Measurements from ENCODE around the gene KIF14. TPM values are rescaled to one million over a fixed set of nuclear protein-coding genes. Genes with fewer than 3 reads are reported as not detected.
"Not testable (repeated sequence)": the region's sequence is repeated elsewhere in the genome, so short reads cannot be mapped to it uniquely, and the experiment has no call there.

KIF14 gene
- total RNA-seq, 2 donors from 2014 or later, result 8.7 to 18.5 TPM

- no peak overlapping the region for H3K4me3 Mint-ChIP-seq
- no peak for DNase-seq (ENCODE audit: low spot score)
- H3K36me3 Mint-ChIP-seq, result no peaks in the 10 kb centered on the region
- no peaks in the 10 kb centered on the region for H3K9me3 Mint-ChIP-seq
- peaks cover 0 to 2% of the 10 kb centered on the region in 2 donors for H3K27me3 Mint-ChIP-seq
- no peaks in the 10 kb centered on the region for H3K4me1 Mint-ChIP-seq (ENCODE audit: low read depth in 2 of 2)
- H3K27ac Mint-ChIP-seq, result peak overlapping the region in 1 of 2 donors; percentile 25
- ATAC-seq, result no peak
Measured at GRCh38 chr1:200546577-200546976, 74.0 kb downstream of the KIF14 start.

- Mint-ChIP-seq H3K4me3 (no peak overlapping the region), H3K9me3 (peaks cover 5% of the 10 kb centered on the region), H3K4me1 (ENCODE audit: low read depth in 2 of 2) (no peaks in the 10 kb centered on the region), H3K27ac (no peak overlapping the region), H3K27me3 (peaks cover 0 to 9% of the 10 kb centered on the region in 2 donors), H3K36me3 (no peaks in the 10 kb centered on the region)
- DNase-seq (ENCODE audit: low spot score) (no peak), ATAC-seq (no peak)
Measured at GRCh38 chr1:200542162-200542561, 78.4 kb downstream of the KIF14 start.

- H3K27ac Mint-ChIP-seq, result no peak overlapping the region
- H3K36me3 Mint-ChIP-seq, result no peaks in the 10 kb centered on the region
- H3K4me1 Mint-ChIP-seq (ENCODE audit: low read depth in 2 of 2), result no peaks in the 10 kb centered on the region
- no peak for DNase-seq (ENCODE audit: low spot score)
- H3K27me3 Mint-ChIP-seq, result peaks cover 0 to 9% of the 10 kb centered on the region in 2 donors
- H3K4me3 Mint-ChIP-seq, result no peak overlapping the region
- no peak for ATAC-seq
- peaks cover 5% of the 10 kb centered on the region for H3K9me3 Mint-ChIP-seq
Measured at GRCh38 chr1:200540281-200540680, 80.3 kb downstream of the KIF14 start.

- Mint-ChIP-seq H3K27me3 (peaks cover 0 to 9% of the 10 kb centered on the region in 2 donors), H3K36me3 (no peaks in the 10 kb centered on the region), H3K27ac (no peak overlapping the region), H3K4me1 (ENCODE audit: low read depth in 2 of 2) (no peaks in the 10 kb centered on the region), H3K4me3 (no peak overlapping the region), H3K9me3 (peaks cover 5% of the 10 kb centered on the region)
- DNase-seq (ENCODE audit: low spot score) (no peak), ATAC-seq (no peak)
Measured at GRCh38 chr1:200538179-200538578, 82.4 kb downstream of the KIF14 start.

GRCh38 chr1:200535605-200536004, 84.9 kb downstream of the KIF14 start:
- no peak overlapping the region for H3K27ac Mint-ChIP-seq

GRCh38 chr1:200530623-200531261, 89.8 kb downstream of the KIF14 start:
- ATAC-seq (peak; percentile 51 to 56), DNase-seq (ENCODE audit: low spot score) (no peak)
- Mint-ChIP-seq H3K4me3 (peak overlapping the region; percentile 25), H3K27ac (no peak overlapping the region), H3K36me3 (no peaks in the 10 kb centered on the region), H3K27me3 (no peaks in the 10 kb centered on the region), H3K4me1 (ENCODE audit: low read depth in 2 of 2) (peaks cover 10 to 11% of the 10 kb centered on the region in 2 donors), H3K9me3 (no peaks in the 10 kb centered on the region)

More at GRCh38 chr1:200535605-200536004, 84.9 kb downstream of the KIF14 start:
- Mint-ChIP-seq H3K4me1 (ENCODE audit: low read depth in 2 of 2) (peaks cover 6 to 7% of the 10 kb centered on the region in 2 donors), H3K4me3 (no peak overlapping the region), H3K36me3 (no peaks in the 10 kb centered on the region), H3K9me3 (peaks cover 5% of the 10 kb centered on the region), H3K27me3 (peaks cover 0 to 7% of the 10 kb centered on the region in 2 donors)
- DNase-seq (ENCODE audit: low spot score) (no peak), ATAC-seq (peak in 1 of 2 donors; percentile 36)

- Mint-ChIP-seq H3K27ac (no peak overlapping the region), H3K27me3 (no peaks in the 10 kb centered on the region), H3K9me3 (no peaks in the 10 kb centered on the region), H3K36me3 (no peaks in the 10 kb centered on the region), H3K4me3 (no peak overlapping the region), H3K4me1 (ENCODE audit: low read depth in 2 of 2) (peaks cover 10 to 11% of the 10 kb centered on the region in 2 donors)
- ATAC-seq (no peak), DNase-seq (ENCODE audit: low spot score) (no peak)
Measured at GRCh38 chr1:200528858-200529606, 91.5 kb downstream of the KIF14 start.

GRCh38 chr1:200527670-200528069, 92.9 kb downstream of the KIF14 start:
- Mint-ChIP-seq H3K9me3 (no peaks in the 10 kb centered on the region), H3K27me3 (no peaks in the 10 kb centered on the region), H3K36me3 (no peaks in the 10 kb centered on the region), H3K4me1 (ENCODE audit: low read depth in 2 of 2) (peaks cover 10 to 11% of the 10 kb centered on the region in 2 donors), H3K4me3 (no peak overlapping the region), H3K27ac (no peak overlapping the region)
- ATAC-seq (no peak), DNase-seq (ENCODE audit: low spot score) (no peak)

GRCh38 chr1:200526709-200527612, 93.6 kb downstream of the KIF14 start:
- Mint-ChIP-seq H3K27ac (no peak overlapping the region), H3K4me1 (ENCODE audit: low read depth in 2 of 2) (peaks cover 10 to 11% of the 10 kb centered on the region in 2 donors), H3K9me3 (no peaks in the 10 kb centered on the region), H3K36me3 (no peaks in the 10 kb centered on the region), H3K27me3 (no peaks in the 10 kb centered on the region), H3K4me3 (no peak overlapping the region)
- DNase-seq (ENCODE audit: low spot score), result no peak
- ATAC-seq, result no peak

- H3K4me3 Mint-ChIP-seq, result no peak overlapping the region
- no peaks in the 10 kb centered on the region for H3K9me3 Mint-ChIP-seq
- no peak overlapping the region for H3K27ac Mint-ChIP-seq
- peaks cover under 1 to 1% of the 10 kb centered on the region in 2 donors for H3K4me1 Mint-ChIP-seq (ENCODE audit: low read depth in 2 of 2)
- H3K36me3 Mint-ChIP-seq, result no peaks in the 10 kb centered on the region
- H3K27me3 Mint-ChIP-seq, result no peaks in the 10 kb centered on the region
- ATAC-seq, result no peak
- DNase-seq (ENCODE audit: low spot score), result no peak
Measured at GRCh38 chr1:200525090-200525987, 95.2 kb downstream of the KIF14 start.

GRCh38 chr1:200524551-200524950, 96.0 kb downstream of the KIF14 start:
- not testable (repeated sequence) for H3K27me3 Mint-ChIP-seq; H3K4me1 Mint-ChIP-seq (ENCODE audit: low read depth in 2 of 2); H3K27ac Mint-ChIP-seq; H3K4me3 Mint-ChIP-seq; H3K9me3 Mint-ChIP-seq; ATAC-seq; H3K36me3 Mint-ChIP-seq; DNase-seq (ENCODE audit: low spot score)

GRCh38 chr1:200524092-200524491, 96.5 kb downstream of the KIF14 start:
- Mint-ChIP-seq H3K27ac (no peak overlapping the region), H3K36me3 (no peaks in the 10 kb centered on the region), H3K4me1 (ENCODE audit: low read depth in 2 of 2) (no peaks in the 10 kb centered on the region), H3K4me3 (no peak overlapping the region), H3K27me3 (no peaks in the 10 kb centered on the region), H3K9me3 (no peaks in the 10 kb centered on the region)
- DNase-seq (ENCODE audit: low spot score) (no peak), ATAC-seq (no peak)

GRCh38 chr1:200520735-200521134, 99.8 kb downstream of the KIF14 start:
- Mint-ChIP-seq H3K9me3 (no peaks in the 10 kb centered on the region), H3K4me3 (no peak overlapping the region), H3K36me3 (no peaks in the 10 kb centered on the region), H3K27ac (no peak overlapping the region), H3K27me3 (peaks cover 1 to 3% of the 10 kb centered on the region in 2 donors), H3K4me1 (ENCODE audit: low read depth in 2 of 2) (no peaks in the 10 kb centered on the region)
- DNase-seq (ENCODE audit: low spot score), result no peak
- ATAC-seq, result no peak

Data from natural killer cell treated with Interleukin-12 subunit alpha and Interleukin-12 subunit beta and Interleukin-15 and Interleukin-18, amount 100 ng/mL, for 72 hours (primary cell).